Stimulated activated CD4-positive, alpha-beta T cell treated with anti-CD3 and anti-CD28 coated beads, Interleukin-1b, Interleukin-23, amount 100 ng/mL, for 4 hours (primary cell): ENCODE results near the gene B4GAT1.
"Not testable (repeated sequence)": the region's sequence is repeated elsewhere in the genome, so short reads cannot be mapped to it uniquely, and the experiment has no call there.

Source experiments
- DNase-seq, 2 donors: peaks; one replicate each; pipeline ENCODE4 v3.0.0-alpha.2; 2020; ENCODE audit warnings: low read depth in 2 of 2

B4GAT1 gene

GRCh38 chr11:66322732-66323427, 24.5 kb downstream of the B4GAT1 start:
- no peak for DNase-seq

- no peak for DNase-seq
Measured at GRCh38 chr11:66321606-66322005, 25.8 kb downstream of the B4GAT1 start.

GRCh38 chr11:66320748-66321147, 26.7 kb downstream of the B4GAT1 start:
- DNase-seq: not testable (repeated sequence)

GRCh38 chr11:66320289-66320688, 27.1 kb downstream of the B4GAT1 start:
- DNase-seq: not testable (repeated sequence)

- DNase-seq: no peak
Measured at GRCh38 chr11:66318600-66318970, 28.8 kb downstream of the B4GAT1 start.

GRCh38 chr11:66317723-66318599, 29.5 kb downstream of the B4GAT1 start:
- DNase-seq: no peak

- peak in 1 of 2 donors; percentile 14 for DNase-seq
Measured at GRCh38 chr11:66317322-66317722, 30.1 kb downstream of the B4GAT1 start.

GRCh38 chr11:66316849-66317251, 30.6 kb downstream of the B4GAT1 start, which contains the start of gene CD248:
CD248 (minus strand) TSS chr11:66317044; CDS start chr11:66317027, 17 bp downstream.
- DNase-seq: no peak

- DNase-seq: no peak
Measured at GRCh38 chr11:66315921-66316811, 31.3 kb downstream of the B4GAT1 start.

- no peak for DNase-seq
Measured at GRCh38 chr11:66315498-66315885, 31.9 kb downstream of the B4GAT1 start.

GRCh38 chr11:66314561-66315497, 32.6 kb downstream of the B4GAT1 start:
- no peak for DNase-seq

- DNase-seq: no peak
Measured at GRCh38 chr11:66314186-66314501, 33.3 kb downstream of the B4GAT1 start.

GRCh38 chr11:66313321-66314185, 33.9 kb downstream of the B4GAT1 start:
- no peak for DNase-seq

- peak; percentile 97 to 98 for DNase-seq
Measured at GRCh38 chr11:66312549-66313320, 34.7 kb downstream of the B4GAT1 start.

GRCh38 chr11:66311965-66312548, 35.4 kb downstream of the B4GAT1 start:
- peak; percentile 96 to 99 for DNase-seq

- DNase-seq: no peak
Measured at GRCh38 chr11:66311470-66311964, 35.9 kb downstream of the B4GAT1 start.

GRCh38 chr11:66310803-66311440, 36.5 kb downstream of the B4GAT1 start:
- not testable (repeated sequence) for DNase-seq

GRCh38 chr11:66310324-66310723, 37.1 kb downstream of the B4GAT1 start:
- DNase-seq: no peak
